Measurements from ENCODE around the gene WASF3.

DNA sequence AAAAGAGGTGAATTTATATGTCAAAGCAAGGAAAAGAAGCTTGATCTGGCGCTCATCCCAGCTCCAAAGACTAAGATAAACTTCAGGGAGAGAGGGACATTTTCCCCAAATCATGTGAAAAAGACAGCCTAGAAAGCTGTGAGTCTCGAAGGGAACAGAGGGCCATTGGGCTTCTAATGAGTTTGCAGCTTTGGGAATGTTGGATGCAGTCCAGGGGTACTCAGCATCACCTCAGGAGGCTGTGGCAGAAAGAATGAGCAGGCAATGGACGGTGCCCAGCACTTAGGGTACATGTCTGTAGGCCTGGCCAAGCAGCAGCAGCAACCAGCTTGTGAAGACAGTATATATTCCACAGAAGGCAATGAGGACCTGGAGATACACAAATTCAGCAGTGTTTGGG is 25.7 kb upstream of the WASF3 start:
- TF ChIP-seq CTCF (IDR thresholded peaks at IDR 0.05; ENCODE audit: low read length): no peak
- no peak for TF ChIP-seq EZH2 (IDR thresholded peaks at IDR 0.05; ENCODE audit: borderline replicate concordance, low read length)
